PC-3 (cell line): ENCODE measurements around the gene CNTNAP2. TPM values are rescaled to one million over a fixed set of nuclear protein-coding genes. Genes with fewer than 3 reads are reported as not detected.

ENCODE experiments used
- ATAC-seq: fragments of 200-7000 bp; cut with Tn5 transposase; 2 replicates; pipeline ENCODE4 v1.9.1; 2020; ENCODE audit warnings: mild to moderate bottlenecking, moderate library complexity
- BruUV-seq: library from RNA; stranded (reverse); fragments of 400-500 nt; replicated peaks from 2 replicates; lab custom pipeline; 2021; lab: Mats Ljungman, UMichigan
- CTCF ChIA-PET: fragments of 300-600 bp; sonication (Branson Sonifier 250); formaldehyde crosslinking; loops from one replicate; lab custom pipeline; 2022; ENCODE audit warnings: antibody characterized with exemption; lab: Charles Lee
- POLR2A ChIA-PET: fragments of 300-600 bp; sonication (Branson Sonifier 250); formaldehyde crosslinking; loops from one replicate; lab custom pipeline; 2022; ENCODE audit warnings: antibody characterized with exemption; ENCODE audit not compliant: unreplicated experiment; lab: Charles Lee
- DNase-seq: peaks from one replicate; pipeline ENCODE4 v3.0.0-alpha.2; 2015
- H2AFZ ChIP-seq: fragments of 300-600 bp; sonication (generic); 2 replicates; pipeline ENCODE4 v1.6.0; 2016; ENCODE audit warnings: antibody characterized with exemption, low read length
- H3F3A ChIP-seq: fragments of 300-600 bp; sonication (generic); one replicate; pipeline ENCODE4 v1.6.0; 2017; ENCODE audit warnings: antibody characterized with exemption, low read length, control low read depth, mild to moderate bottlenecking; ENCODE audit not compliant: unreplicated experiment
- H3K27ac ChIP-seq: fragments of 300-600 bp; sonication (generic); 2 replicates; pipeline ENCODE4 v1.5.1; 2016; ENCODE audit warnings: mild to moderate bottlenecking, low read length
- H3K27me3 ChIP-seq: fragments of 300-600 bp; sonication (generic); 2 replicates; pipeline ENCODE4 v1.6.1; 2016; ENCODE audit warnings: low read length, mixed read lengths
- H3K36me3 ChIP-seq: fragments of 300-600 bp; sonication (generic); 2 replicates; pipeline ENCODE4 v1.6.1; 2016; ENCODE audit warnings: low read depth, mixed run types, low read length, mixed read lengths
- H3K4me1 ChIP-seq: fragments of 300-600 bp; sonication (generic); 2 replicates; pipeline ENCODE4 v1.5.1; 2016; ENCODE audit warnings: low read length; ENCODE audit not compliant: insufficient read depth
- H3K4me2 ChIP-seq: fragments of 300-600 bp; sonication (generic); 2 replicates; pipeline ENCODE4 v1.6.0; 2016; ENCODE audit warnings: low read length
- H3K4me3 ChIP-seq: fragments of 300-600 bp; sonication (generic); 2 replicates; pipeline ENCODE4 v1.5.1; 2016; ENCODE audit warnings: mild to moderate bottlenecking, low read length, mixed read lengths
- H3K79me2 ChIP-seq: fragments of 300-600 bp; sonication (generic); 2 replicates; pipeline ENCODE4 v1.6.1; 2017; ENCODE audit warnings: low read length, mixed read lengths
- H3K9ac ChIP-seq: fragments of 300-600 bp; sonication (generic); 2 replicates; pipeline ENCODE4 v1.6.0; 2016; ENCODE audit warnings: mild to moderate bottlenecking, low read length
- H3K9me2 ChIP-seq: fragments of 300-600 bp; sonication (generic); replicated peaks from 2 replicates; pipeline ENCODE4 v1.6.1; 2016; ENCODE audit warnings: mixed run types, low read length, mixed read lengths
- H3K9me3 ChIP-seq: fragments of 300-600 bp; sonication (generic); 2 replicates; pipeline ENCODE4 v1.6.1; 2016; ENCODE audit warnings: low read length, mixed read lengths
- H4K20me1 ChIP-seq: fragments of 300-600 bp; sonication (generic); 2 replicates; pipeline ENCODE4 v1.6.1; 2016; ENCODE audit warnings: low read length, mixed read lengths
- EZH2 ChIP-seq: fragments of 300-600 bp; sonication (generic); IDR thresholded peaks from one replicate; pipeline ENCODE4 v1.6.1; 2017; ENCODE audit warnings: antibody characterized with exemption, mild to moderate bottlenecking, low read length; ENCODE audit not compliant: unreplicated experiment
- EZH2phosphoT487 ChIP-seq: fragments of 300-600 bp; sonication (generic); IDR thresholded peaks from 2 replicates; pipeline ENCODE4 v1.6.1; 2018; ENCODE audit warnings: mild to moderate bottlenecking, antibody characterized with exemption, low read length, borderline replicate concordance
- intact Hi-C: fragments of 100-400 bp; cut with micrococcal nuclease; formaldehyde crosslinking; loops from 2 replicates; pipeline ENCODE4 v1.9.0; 2023
- total RNA-seq: library from RNA; depleted of rRNA; stranded (reverse); fragments of >200 nt; gene quantifications from 2 replicates; pipeline ENCODE4 v1.2.3, GENCODE V29; 2014
- TF ChIP-seq, protein P1 (sequence below): fragments of 300-600 bp; sonication (generic); conservative IDR thresholded peaks from 2 replicates; pipeline ENCODE4 v1.5.1; 2017; ENCODE audit warnings: antibody characterized with exemption, low read depth, mild to moderate bottlenecking, low read length

Gene CNTNAP2
- total RNA-seq, 1 experiment from 2014 or later: 1.5 TPM

DNA sequence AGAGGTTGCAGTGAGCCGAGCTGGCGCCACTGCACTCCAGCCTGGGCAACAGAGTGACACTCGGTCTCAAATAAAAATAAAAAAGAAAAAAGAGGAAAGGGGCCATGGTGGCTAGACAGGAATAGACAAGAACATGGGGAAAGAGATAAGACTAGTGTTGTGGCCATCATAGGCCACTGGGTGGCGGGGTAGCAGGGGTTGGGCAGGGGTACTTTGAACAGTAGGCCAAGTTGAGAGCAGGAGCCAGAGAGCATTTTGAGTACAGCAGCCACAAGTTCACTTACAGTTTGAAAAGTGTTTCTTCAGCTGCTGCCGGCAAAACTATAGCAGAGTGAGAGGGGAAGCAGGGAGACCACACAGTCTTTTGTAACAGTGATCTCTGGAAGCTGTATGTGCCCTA is 656.0 kb downstream of the CNTNAP2 start:
- TF ChIP-seq, protein P1, sequence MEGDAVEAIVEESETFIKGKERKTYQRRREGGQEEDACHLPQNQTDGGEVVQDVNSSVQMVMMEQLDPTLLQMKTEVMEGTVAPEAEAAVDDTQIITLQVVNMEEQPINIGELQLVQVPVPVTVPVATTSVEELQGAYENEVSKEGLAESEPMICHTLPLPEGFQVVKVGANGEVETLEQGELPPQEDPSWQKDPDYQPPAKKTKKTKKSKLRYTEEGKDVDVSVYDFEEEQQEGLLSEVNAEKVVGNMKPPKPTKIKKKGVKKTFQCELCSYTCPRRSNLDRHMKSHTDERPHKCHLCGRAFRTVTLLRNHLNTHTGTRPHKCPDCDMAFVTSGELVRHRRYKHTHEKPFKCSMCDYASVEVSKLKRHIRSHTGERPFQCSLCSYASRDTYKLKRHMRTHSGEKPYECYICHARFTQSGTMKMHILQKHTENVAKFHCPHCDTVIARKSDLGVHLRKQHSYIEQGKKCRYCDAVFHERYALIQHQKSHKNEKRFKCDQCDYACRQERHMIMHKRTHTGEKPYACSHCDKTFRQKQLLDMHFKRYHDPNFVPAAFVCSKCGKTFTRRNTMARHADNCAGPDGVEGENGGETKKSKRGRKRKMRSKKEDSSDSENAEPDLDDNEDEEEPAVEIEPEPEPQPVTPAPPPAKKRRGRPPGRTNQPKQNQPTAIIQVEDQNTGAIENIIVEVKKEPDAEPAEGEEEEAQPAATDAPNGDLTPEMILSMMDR: peak; percentile 28
- TF ChIP-seq EZH2: no peak
- H2AFZ ChIP-seq: no peak overlapping the region
- no peak overlapping the region for H3K9ac ChIP-seq
- DNase-seq (peak; percentile 4), ATAC-seq (no peak)
- H3F3A ChIP-seq: no peaks in the 10 kb centered on the region
- no peak overlapping the region for H3K27ac ChIP-seq
- no peak overlapping the region for H3K4me3 ChIP-seq
- H3K4me1 ChIP-seq: no peaks in the 10 kb centered on the region
- no peak overlapping the region for H3K4me2 ChIP-seq
- no peaks in the 10 kb centered on the region for H3K27me3 ChIP-seq
- CTCF ChIA-PET: no interaction called here
- no peaks in the 10 kb centered on the region for H3K9me3 ChIP-seq
- no peaks in the 10 kb centered on the region for H4K20me1 ChIP-seq
- BruUV-seq: no TSS peak
- no peaks in the 10 kb centered on the region for H3K9me2 ChIP-seq
- intact Hi-C loops: no loop called here
- no peaks in the 10 kb centered on the region for H3K79me2 ChIP-seq
- POLR2A ChIA-PET: no interaction called here
- no peaks in the 10 kb centered on the region for H3K36me3 ChIP-seq

GRCh38 chr7:146773506-146773905 is 656.9 kb downstream of the CNTNAP2 start:
- H3K4me2 ChIP-seq: no peak overlapping the region
- H3K9me3 ChIP-seq: no peaks in the 10 kb centered on the region
- no peak overlapping the region for H2AFZ ChIP-seq
- ChIA-PET POLR2A (no interaction called here), CTCF (no interaction called here)
- H3F3A ChIP-seq: no peaks in the 10 kb centered on the region
- no peaks in the 10 kb centered on the region for H3K4me1 ChIP-seq
- no peaks in the 10 kb centered on the region for H4K20me1 ChIP-seq
- H3K27ac ChIP-seq: no peak overlapping the region
- no peak overlapping the region for H3K4me3 ChIP-seq
- peak; percentile 24; the same call in 1 of the 2 replicates for ATAC-seq
- intact Hi-C loops: no loop called here
- no peaks in the 10 kb centered on the region for H3K79me2 ChIP-seq
- no TSS peak for BruUV-seq
- no peaks in the 10 kb centered on the region for H3K36me3 ChIP-seq
- DNase-seq: peak; percentile 10
- H3K9me2 ChIP-seq: no peaks in the 10 kb centered on the region
- no peak overlapping the region for H3K9ac ChIP-seq
- TF ChIP-seq EZH2phosphoT487 (no peak), EZH2 (no peak)
- TF ChIP-seq, protein P1: no peak
- H3K27me3 ChIP-seq: no peaks in the 10 kb centered on the region

- no peak for DNase-seq
- Histone ChIP-seq H3K9me3 (no peaks in the 10 kb centered on the region), H3K27ac (no peak overlapping the region), H3K79me2 (no peaks in the 10 kb centered on the region), H3K36me3 (no peaks in the 10 kb centered on the region), H3K4me2 (no peak overlapping the region), H2AFZ (no peak overlapping the region), H3K9ac (no peak overlapping the region), H3F3A (no peaks in the 10 kb centered on the region), H3K27me3 (no peaks in the 10 kb centered on the region), H3K4me1 (no peaks in the 10 kb centered on the region), H4K20me1 (no peaks in the 10 kb centered on the region), H3K4me3 (no peak overlapping the region), H3K9me2 (no peaks in the 10 kb centered on the region)
- BruUV-seq: no TSS peak
- ChIA-PET POLR2A (no interaction called here), CTCF (interaction anchor here (0.5 kb wide), 1 partner anchor 240 kb away, joined by 3 read pairs; no protein-coding TSS in a partner anchor)
- intact Hi-C loops: no loop called here
- TF ChIP-seq, protein P1: no peak
- TF ChIP-seq EZH2phosphoT487 (no peak), EZH2 (no peak)
- ATAC-seq: no peak
Observed at GRCh38 chr7:146781352-146782116, 664.9 kb downstream of the CNTNAP2 start.
